ENCODE results near the gene HELZ.

DNA sequence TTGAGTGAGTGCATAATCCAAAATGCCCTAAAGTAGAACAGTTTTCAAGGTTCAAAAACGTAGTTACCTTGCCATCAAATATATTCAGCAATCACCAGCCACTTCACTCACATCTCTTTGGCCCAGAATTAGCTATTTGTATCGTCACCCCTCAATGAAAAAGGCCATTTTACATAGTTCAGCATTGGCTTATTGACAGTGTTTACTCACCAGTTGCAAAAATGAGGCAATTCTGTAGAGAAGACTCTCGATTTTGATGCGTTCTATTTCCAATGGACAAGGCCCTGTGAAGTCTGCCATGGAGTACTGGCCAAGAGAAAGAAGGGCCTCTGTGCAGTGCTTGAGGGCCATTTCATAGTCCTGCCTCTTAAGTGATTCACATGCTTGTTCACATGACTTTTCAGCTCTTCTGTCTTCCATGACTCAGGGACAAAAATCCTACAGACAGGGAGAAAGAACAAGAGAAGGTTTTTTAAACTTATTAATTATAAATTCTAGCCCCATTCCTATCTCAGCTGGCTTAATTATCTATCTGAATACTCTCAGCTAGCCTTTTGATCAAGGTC lies 26.5 kb downstream of the HELZ start:
- TF ChIP-seq HOXA7 (CRISPR knock-in tag; IDR thresholded peaks at IDR 0.05) (no peak), RAD21 (conservative IDR thresholded peaks at IDR 0.05 in 1 of 2, IDR thresholded peaks at IDR 0.05 in 1 of 2) (no peak), POLR2A (IDR thresholded peaks at IDR 0.05; ENCODE audit: low read length) (no peak), CTCF (IDR thresholded peaks at IDR 0.05) (no peak), CEBPB (IDR thresholded peaks at IDR 0.05) (no peak), MYC (IDR thresholded peaks at IDR 0.05; ENCODE audit: borderline replicate concordance, low read length) (no peak)
